Cardiac fibroblast (primary cell): ENCODE results near the gene NEDD4L.

Experiments
- DNase-seq, 2 donors: peaks; one replicate each; pipeline versions ENCODE4 v3.0.0 to v3.0.0-alpha.2; 2010; ENCODE audit warnings: low read depth in 2 of 2
- H3K4me3 ChIP-seq, 2 donors: replicated peaks in 1 of 2; 1 replicate in 1 of 2; 2 replicates in 1 of 2; pipeline ENCODE4 v1.5.1; 2011; ENCODE audit warnings: low read depth in 2 of 2, low read length in 2 of 2, mild to moderate bottlenecking in 2 of 2, moderate library complexity in 1 of 2
- TF ChIP-seq, protein P1 (sequence below): IDR thresholded peaks from one replicate; pipeline ENCODE4 v1.5.1; 2011; ENCODE audit warnings: low read depth, mild to moderate bottlenecking, low read length, inconsistent platforms

The NEDD4L gene

DNA sequence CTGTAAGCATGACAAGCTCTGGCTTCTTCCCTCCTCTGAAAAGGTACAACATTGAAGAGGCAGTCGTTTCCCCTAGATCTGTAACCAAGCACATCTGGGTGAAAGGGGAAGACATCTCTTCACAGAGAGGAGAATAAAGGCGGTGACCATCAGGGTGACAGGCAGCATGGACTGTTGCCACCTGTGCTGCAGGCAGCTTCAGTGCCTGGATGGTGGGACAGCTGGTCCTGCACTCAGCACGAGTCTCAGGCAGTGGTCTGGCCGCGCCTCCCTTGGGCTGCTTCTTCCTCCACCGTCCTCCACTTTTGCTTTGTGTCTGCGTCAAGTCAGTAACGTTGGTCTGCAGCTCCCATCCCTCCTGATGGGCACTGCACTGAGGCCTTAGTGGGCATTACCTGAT is 264.4 kb downstream of the NEDD4L start:
- no peak overlapping the region for H3K4me3 ChIP-seq
- TF ChIP-seq, protein P1, sequence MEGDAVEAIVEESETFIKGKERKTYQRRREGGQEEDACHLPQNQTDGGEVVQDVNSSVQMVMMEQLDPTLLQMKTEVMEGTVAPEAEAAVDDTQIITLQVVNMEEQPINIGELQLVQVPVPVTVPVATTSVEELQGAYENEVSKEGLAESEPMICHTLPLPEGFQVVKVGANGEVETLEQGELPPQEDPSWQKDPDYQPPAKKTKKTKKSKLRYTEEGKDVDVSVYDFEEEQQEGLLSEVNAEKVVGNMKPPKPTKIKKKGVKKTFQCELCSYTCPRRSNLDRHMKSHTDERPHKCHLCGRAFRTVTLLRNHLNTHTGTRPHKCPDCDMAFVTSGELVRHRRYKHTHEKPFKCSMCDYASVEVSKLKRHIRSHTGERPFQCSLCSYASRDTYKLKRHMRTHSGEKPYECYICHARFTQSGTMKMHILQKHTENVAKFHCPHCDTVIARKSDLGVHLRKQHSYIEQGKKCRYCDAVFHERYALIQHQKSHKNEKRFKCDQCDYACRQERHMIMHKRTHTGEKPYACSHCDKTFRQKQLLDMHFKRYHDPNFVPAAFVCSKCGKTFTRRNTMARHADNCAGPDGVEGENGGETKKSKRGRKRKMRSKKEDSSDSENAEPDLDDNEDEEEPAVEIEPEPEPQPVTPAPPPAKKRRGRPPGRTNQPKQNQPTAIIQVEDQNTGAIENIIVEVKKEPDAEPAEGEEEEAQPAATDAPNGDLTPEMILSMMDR: no peak
- DNase-seq: no peak

DNA sequence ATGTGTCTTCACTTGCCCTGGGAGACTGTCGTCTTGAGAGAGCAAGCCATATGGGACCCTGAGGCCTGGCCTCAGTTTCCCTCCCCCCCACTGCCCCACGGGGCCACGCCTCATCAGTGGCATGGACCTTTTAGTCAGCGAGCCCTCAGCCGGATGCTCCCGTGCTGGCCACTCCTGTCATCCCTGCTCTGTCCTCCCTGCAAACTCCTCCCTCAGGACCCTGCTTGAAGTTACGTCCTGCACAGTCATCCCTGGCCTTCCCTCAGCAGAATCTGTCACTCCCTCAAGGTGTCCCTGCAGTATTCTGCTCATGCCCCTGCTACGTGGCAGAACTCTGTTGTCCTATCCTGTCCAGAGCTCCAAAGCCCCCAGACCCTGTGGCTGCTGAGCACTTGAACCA is 265.1 kb downstream of the NEDD4L start:
- TF ChIP-seq, protein P1: no peak
- DNase-seq: no peak
- H3K4me3 ChIP-seq: no peak overlapping the region

DNA sequence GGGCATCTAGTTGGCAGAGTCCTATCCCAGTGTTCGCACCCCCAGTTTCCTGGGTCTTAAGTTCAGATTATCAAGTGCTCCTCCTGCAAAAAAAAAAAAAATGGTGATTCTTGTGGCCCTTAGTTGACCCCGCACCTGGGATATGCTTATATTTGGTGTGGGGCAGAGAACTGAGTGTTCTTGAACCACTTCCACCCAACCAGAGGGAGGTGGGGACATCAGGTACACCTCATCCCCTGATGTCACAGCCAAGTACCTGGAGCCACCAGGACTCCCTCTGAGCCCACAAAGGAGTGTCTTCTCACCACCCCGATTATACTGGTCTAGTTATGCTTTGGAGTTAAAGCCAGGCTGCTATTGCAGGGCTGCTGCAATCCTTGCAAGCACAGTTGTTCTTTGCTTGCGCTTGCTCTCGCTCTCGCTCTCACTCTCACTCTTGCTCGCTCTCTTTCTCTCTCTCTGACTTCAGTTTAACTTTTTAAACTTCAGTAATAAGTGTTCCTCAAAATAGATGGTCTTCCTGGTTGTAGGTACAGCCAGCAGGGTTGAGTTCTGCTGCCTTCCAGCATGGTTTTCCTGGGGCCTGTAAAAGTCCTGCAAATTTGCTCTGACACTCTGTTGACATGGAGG is 265.7 kb downstream of the NEDD4L start:
- H3K4me3 ChIP-seq: no peak overlapping the region
- TF ChIP-seq, protein P1: no peak
- DNase-seq: no peak

DNA sequence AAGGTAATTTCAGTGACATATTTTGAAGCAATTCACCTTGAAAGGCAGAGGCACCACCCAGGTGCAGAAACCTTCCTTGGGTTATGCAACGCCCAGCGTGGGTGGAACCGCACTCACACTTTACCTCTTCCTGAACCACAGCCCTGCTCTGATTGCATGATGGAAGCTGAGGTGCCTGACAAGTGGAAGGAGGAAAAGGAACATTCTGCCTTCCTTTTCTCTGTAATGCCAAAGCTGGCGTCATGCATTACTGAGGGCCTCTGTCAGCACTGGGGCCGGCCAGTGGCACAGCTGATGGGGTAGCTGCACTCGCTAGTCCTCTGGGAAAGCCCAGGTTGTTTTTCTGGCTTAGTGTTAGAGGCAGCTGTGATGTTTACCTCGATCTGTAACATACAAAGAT is 266.5 kb downstream of the NEDD4L start:
- DNase-seq: peak; percentile 15 to 44
- TF ChIP-seq, protein P1: no peak
- no peak overlapping the region for H3K4me3 ChIP-seq

DNA sequence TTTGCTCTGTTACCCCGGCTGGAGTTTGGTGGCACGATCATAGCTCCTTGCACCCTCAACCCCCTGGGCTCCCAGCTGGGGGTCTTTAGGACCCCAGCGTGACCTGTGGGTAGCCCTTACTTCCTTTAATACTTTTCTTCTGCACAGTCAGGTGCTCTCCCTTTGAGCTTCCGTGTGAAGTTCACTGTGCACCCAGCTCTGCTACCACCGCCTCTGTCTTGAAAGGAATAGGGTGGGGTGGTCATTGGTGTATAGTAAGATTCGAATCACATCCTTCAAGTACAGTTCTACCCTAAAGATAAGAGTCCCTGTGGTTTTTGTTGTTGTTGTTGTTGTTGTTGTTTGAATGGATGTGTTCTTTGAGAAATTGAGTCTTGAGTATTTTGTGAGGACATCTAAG is 267.4 kb downstream of the NEDD4L start:
- no peak overlapping the region for H3K4me3 ChIP-seq
- no peak for DNase-seq
- TF ChIP-seq, protein P1: no peak

DNA sequence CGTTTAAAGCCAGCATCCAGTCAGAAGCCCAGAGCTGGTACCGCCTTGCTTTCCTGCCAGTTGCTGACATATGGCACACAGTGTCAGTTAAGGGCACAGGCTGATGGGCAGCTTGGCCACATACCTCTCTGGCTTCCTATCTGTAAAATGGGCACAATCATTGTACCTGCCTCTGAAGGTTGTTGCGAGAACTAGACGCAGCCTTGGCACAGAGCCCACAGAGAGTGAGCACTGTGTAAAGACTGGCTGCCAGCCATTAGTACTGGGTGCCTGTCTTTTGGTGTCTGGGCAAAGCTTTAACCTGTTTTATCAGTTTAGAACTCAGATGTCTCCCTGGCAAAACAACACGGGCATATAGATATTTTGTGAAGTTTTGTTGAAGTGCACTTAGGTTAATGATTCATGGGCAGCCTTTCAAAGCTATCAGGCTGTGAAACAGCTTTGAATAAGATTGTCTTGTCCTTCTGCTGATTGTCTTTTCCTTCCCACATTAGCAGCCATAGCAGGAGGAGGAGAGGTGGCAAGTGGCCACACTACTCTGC is 269.5 kb downstream of the NEDD4L start:
- TF ChIP-seq, protein P1: no peak
- H3K4me3 ChIP-seq: no peak overlapping the region
- peak in 1 of 2 donors; percentile 21 for DNase-seq

DNA sequence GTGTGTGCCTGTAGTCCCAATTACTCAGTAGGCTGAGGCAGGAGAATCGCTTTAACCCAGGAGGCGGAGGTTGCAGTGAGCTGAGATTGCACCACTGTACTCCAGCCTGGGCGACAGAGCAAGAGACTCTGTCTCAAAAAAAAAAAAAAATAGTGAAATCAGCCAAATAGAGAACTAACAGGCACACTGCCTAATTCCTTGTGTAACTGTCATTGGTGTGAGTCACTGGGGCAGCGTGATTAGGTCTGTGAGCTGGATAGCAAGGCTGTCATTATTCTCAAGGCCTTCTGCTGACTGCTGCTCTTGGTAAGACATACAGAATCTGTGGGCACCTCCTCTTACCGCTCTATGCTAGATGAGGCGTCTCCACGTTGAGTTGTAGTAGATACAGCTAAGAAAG is 270.3 kb downstream of the NEDD4L start:
- H3K4me3 ChIP-seq: no peak overlapping the region
- DNase-seq: peak; percentile 92 to 96
- TF ChIP-seq, protein P1: no peak
